NCI-H187 treated with DMSO at 0.1 percent for 48 hours (cell line): ENCODE measurements around the gene TJAP1.
"Not testable (repeated sequence)": the region's sequence is repeated elsewhere in the genome, so short reads cannot be mapped to it uniquely, and the experiment has no call there.

Experiments
- DNase-seq: peaks from one replicate; lab custom pipeline; 2025; lab: John Stamatoyannopoulos, UW

Gene TJAP1

DNA sequence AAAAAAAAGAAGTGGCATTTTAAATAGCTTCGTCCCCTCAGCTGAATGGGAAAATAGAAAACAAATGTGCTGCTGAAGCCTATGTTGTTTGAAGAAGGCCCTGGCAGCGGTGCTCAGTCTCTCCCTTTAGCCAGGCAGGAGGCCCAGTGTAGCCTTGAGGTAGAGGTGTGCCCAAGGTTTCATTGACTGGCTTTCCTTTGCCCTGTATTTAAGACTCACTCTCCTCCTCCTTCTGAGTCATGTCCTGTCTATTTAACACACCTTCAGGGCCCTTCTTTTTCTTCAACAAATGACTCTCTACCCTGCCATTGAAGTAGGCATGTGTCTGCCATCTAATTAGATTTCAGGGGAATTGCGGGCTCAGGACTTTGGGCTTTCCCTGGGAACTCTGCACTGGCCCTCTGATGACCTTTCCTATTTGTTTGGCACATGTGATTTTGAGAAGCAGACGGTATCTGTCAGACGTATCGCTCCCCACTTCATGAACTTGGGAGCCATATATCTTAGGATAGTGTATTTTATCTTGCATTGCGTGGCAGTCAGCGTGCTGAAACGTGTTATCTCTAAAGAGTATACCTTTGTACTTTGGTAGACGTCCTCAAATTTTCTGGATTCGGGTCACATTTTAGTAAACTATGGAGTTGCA lies 4.3 kb downstream of the TJAP1 start:
- DNase-seq, result no peak

- DNase-seq, result no peak
These were observed 11.4 kb downstream of the TJAP1 start for GRCh38 chr6:43488667-43489276.

DNA sequence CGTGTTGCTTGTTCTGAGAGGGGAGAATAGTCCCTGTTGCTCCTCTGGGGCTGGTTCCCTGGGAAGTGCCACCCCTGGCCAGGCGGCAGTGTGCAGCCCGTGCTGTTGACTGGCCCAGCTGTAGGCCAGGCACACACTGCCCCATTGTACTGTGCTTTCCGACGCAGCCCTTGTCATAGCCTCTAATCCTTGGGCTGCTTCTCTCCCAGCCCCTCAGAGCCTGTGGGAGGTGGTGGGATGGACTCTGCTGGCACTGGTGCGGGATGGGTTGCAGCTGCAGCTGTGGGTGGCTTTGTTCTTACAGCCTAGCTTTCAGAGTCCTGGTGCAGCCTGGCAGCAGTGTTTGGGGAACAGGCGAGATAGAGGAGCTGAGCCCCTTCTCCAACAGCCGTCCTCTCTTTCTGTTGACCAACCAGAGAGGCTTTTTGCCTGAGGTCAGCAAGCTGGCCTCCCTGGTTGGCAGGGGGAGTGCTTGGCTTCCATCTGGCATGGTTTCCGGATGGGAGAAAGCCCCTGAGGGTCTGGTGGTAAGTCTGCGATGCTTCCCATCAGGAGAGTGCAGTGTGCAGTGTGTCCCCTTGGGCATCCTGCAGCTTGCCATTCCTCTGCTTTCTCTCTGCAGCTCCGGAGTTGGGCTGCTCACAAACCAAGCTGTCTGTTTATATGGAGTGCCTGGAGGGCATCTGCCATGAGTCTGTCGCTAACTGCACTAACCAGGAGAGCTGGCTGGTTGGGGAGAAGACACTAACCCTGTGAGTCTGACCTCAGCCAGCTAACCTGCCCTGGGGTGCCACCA lies 12.1 kb downstream of the TJAP1 start:
- DNase-seq, result no peak

DNA sequence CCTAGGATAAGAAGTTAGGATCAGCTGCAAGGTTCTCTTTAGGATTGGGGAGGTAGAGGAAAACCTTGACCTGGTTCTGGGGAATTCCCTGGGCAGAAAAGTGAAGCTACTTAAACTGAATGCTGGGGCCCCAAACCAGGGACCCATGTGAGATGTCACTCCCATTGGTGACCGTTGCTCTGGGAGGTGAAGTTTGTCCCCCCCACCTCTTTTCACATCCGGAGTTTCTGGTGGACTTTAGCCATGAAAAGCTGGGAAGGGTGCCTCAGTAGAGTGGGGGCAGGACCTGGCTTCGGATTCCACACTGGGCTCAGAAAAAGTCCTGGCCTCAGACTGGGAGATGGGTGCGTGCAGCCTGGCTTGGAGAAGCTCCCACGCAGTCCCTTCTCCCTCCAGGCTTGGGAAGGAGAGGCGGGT lies 13.2 kb downstream of the TJAP1 start:
- no peak for DNase-seq

DNA sequence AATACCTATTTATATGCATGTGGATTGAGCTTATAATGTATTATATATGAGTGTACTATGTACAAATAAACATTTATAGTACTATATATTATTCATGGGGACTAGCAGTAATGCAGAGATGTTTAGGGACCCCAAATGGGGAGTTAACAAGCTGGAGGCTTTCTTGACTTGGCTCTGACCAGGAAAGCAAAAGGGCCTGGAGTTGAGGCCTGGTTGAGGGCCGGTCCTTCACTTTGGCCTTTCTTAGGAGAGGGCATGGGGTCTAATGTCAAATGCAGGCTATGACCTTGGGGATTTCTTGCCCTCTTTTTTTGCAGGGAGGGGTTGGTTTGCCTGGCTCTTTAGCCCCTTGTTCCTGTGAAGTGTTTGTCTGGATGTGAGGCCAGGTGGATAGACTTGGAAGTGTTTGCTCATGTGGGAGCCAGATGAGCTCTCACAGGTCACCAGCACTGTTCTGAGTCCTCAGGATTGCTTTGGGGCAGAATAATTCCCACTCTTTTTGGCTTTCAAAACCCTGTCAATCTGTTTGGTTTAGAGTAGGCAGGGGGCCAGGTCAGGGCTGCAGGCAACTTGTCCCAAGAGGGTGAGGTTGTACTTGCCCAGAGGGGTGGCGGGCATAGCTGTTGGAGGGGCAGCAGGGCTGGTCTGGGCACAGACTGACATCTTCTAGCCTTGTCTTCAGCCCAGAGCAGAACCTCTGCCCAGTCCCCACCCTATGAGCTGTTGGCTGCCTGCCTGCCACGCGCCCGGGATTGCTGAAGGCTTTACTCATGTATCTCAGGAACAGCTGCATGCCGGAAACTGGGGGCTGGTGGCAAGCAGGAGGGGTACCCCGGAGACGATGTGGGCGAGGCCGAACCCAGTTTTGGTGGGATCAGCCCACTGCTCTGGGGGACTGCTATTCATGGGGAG lies 14.6 kb downstream of the TJAP1 start:
- DNase-seq, result no peak

DNA sequence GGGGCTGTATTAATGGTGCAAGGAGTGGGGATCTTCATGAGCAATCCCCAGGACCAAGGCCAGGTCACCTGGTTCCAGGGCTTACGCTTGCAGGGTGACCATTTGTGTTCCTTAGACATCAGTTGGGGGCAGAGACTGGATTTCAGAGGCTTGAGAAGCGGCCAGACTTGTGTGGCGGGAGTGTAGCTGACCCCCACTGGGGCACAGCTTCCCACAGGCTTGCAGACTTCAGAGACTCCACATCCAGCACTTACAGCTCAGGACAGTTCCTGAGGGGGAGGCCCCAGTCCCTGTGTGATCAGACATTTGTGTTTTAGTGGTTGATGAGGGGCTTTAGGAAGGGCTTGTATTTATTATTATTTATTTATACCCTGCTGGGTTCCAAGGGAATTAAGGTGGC lies 15.3 kb downstream of the TJAP1 start:
- no peak for DNase-seq

DNA sequence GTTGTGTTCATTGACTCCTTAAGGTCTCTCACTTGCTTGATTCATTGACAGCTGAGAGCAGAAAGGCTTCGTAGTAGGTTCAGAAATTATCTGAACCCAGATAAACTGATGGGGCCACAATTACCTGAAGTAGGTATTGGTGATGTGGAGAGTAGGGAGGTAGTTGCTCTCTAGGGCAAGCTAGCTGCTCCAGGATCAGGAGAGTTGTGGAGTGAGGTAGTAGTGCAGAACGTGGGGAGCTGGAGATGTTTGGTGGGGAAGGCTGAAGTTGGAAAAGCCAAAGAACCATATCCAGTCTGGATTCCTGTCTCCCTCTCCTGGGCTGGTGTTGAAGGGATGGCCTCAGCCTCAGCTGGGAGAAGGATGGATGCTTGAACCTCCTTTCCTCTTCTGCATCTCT lies 15.9 kb downstream of the TJAP1 start:
- no peak for DNase-seq

- DNase-seq, result no peak
These were observed 16.5 kb downstream of the TJAP1 start for GRCh38 chr6:43493833-43494232.

- DNase-seq, result no peak
These were observed 17.0 kb downstream of the TJAP1 start for GRCh38 chr6:43494321-43494720.

DNA sequence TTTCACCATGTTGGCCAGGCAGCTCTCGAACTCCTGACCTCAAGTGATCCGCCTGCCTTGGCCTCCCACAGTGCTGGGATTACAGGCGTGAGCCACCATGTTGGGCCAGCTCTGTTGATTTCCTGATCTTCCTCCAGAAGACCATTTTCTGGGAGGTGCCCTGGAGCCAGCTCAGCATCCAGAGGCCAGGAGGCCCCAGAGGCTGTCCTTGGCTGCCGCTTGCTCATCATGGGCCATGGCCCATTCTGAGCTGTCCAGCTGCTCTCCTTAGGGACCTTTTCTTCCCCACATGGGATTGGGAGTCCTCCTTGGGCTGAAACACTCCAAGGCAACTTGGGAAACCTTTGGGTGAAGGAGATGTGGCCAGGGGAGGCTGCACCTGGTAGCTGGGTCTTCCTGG lies 17.4 kb downstream of the TJAP1 start:
- DNase-seq, result no peak

DNA sequence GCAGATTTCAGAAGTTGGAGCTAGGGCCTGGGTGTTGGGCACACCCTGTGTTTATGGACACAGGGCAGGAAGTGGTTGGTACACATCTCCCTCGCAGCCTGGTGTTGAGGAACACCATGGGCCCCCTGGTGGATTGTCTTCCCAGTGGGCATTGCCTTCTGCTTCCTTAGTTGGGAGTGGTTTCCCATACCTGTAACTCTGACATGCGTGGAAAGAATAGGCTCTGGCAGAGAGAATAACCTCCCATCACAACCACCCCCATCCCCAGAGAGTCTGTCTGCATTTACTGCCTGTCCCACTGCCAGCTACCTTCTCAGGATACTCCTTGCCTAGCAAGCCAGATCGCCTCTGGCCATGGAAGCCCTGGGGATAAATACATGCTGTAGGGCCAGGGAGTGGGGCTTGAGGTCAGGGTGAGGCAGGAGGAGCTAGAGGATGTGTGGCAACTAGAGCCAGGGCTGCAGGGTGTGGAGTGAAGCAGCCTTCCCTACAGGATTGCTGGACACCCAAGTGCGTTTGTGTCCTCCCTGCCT lies 18.1 kb downstream of the TJAP1 start:
- no peak for DNase-seq

GRCh38 chr6:43496370-43497128 lies 19.2 kb downstream of the TJAP1 start:
- no peak for DNase-seq

GRCh38 chr6:43497129-43497396 lies 19.7 kb downstream of the TJAP1 start:
- DNase-seq, result no peak

DNA sequence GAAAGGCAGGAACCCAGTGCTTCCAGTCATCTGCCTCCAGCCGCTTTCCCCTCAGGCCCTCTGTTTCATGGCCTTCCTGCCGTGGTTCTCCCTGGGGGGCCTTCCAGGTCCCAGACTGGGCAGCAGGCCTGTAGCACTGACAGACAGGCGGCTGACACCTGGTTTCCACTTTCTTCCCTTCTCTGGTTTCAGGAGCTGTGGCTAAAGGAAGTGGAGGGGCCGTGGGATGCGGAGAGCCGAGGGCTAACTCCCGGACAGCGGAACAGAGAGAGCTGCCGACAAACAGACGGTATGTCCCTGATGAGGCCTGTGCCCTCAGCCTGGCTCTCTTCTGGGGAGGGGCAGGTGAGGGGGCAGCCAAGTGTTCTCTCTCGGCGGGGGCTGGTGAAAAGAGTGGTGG lies 20.3 kb downstream of the TJAP1 start:
- DNase-seq, result no peak

GRCh38 chr6:43498291-43498690 lies 20.9 kb downstream of the TJAP1 start:
- not testable (repeated sequence) for DNase-seq

DNA sequence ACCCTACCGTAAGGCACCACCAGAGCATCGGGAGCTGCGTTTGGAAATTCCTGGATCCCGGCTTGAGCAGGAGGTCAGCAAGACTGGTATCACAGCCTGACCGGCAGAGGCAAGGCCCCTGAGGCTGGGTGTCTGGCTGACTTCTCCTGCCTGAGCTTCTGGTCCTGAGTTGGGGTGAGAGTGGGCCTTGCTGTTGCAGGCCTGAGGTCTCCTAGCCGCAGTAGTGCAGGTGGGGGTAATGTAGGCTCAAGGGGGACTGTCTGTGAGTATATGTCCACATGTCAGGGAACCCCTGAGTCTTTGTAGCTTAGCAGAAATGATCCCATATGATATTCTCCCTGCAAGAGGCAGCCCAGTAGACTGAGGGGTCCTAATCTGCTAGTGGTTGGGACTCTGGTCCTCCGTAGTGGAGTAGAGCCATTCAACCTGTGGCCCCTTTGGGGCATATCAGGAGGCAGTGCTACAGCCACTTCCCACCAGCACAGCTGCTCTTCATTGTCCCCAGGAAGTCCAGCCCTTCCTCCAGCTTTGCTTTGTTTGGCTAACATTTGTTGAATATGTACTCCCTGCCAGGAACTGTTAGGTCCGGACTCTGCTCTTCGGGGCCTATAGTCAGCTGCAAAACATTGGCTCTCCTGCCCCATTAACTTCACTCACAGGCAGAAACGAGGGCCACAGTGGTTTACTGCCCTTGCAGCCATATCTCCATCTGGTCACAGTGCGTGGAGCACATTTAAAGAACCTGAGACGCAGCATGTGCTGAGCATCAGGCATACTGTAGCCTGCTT lies 21.9 kb downstream of the TJAP1 start:
- DNase-seq, result no peak

DNA sequence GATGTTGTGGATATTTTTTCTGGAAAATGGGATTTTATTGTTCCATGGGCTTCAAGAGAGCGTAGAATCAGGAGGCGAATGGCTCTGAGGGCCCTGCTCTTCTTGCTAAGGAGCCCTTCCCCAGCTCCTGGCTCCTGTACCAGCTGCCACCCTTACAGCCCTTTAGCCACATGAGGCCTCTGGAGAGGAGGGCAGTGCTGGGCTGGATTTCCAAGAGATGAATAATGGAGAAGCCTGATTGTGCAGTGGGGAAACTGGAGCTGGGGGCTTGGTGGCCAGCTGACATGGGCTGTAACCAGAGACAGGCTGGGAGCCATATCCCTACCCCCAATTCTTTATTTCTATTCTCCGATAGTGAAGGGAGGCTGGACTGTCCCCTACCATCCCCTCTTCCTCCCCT lies 23.6 kb downstream of the TJAP1 start:
- no peak for DNase-seq

DNA sequence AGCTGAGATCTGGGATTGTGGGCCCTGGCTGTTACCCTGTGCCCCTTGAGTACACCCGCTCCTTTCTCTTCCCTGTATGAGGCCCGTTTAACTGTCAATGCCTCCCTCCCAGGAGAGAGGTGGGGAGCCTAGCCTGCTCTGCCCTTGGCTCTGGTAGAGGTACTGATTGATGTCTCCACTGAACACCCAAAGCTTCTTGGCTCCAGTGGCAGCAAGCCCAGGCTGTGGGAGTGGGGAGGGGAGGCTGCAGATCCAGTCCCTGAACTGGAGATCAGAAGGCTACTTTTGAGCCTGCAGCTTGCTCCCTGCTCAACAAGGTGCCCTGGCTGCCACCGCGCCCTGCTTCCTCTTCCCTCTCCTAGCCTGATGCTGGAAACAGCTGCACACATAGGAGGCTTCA lies 25.3 kb downstream of the TJAP1 start:
- no peak for DNase-seq

DNA sequence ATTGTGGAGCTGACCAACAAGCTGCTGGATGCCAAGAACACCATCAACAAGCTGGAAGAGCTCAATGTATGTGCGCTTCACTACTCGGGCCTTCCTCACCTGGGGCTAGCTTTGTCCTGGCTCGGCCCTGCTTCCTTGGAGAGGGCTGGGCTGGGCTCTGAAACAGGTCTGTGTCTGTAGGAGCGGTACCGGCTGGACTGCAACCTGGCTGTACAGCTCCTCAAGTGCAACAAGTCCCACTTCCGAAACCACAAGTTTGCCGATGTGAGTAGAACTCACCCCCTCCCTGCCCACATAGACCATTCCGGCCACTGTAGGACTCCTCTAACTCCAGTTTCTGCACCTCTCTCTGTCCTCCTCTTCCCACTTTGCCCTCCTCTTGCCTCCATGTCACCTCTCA lies 26.1 kb downstream of the TJAP1 start:
- no peak for DNase-seq

GRCh38 chr6:43504756-43505593 lies 27.6 kb downstream of the TJAP1 start:
- no peak for DNase-seq
